Heart left ventricle (tissue), 13 donors: ENCODE measurements around the gene LRRC27.

Experiments used
- CTCF ChIP-seq, 12 donors: fragments of 200-600 bp; sonication (generic) in 4 of 12; IDR thresholded peaks; one replicate each; pipeline versions ENCODE4 v1.5.0 to v1.8.0; 2018 to 2022; ENCODE audit warnings: antibody characterized with exemption in 12 of 12, mild to moderate bottlenecking in 5 of 12
- POLR2A ChIP-seq, 2 donors: fragments of 450-650 bp; IDR thresholded peaks; one replicate each; pipeline ENCODE4 v1.6.1; 2017; ENCODE audit warnings: antibody characterized with exemption in 2 of 2, mild to moderate bottlenecking in 2 of 2, moderate library complexity in 2 of 2
- donor health status: ischemic (EF 13 %, LVEDD 7.1; RV severe dilation, severe dysfunction).
- donor health status: DM: no; HTN: yes; CAD: no.
- donor health status: DM: no; HTN: no; CAD: no.
- donor health status: ischemic (EF 25% LVEDD 6.9; RV normal size, moderate dysfunction).
- donor health status: ischemic (EF 25% LVEDD 5.7; RV mildly dilated, moderate dysfunction).
- donor health status: ischemic (EF 35%, LVEDD 5.7; RV mildly dilated, moderate dysfunction).
- donor health status: nonischemic (EF 11% LVEDD 7.7; RV severe dilation, severe dysfunction).
- donor health status: DM: yes; HTN: yes; CAD: no.
- donor health status: PGD.
- donor health status: ischemic (EF 29% LVEDD 5.4; RV normal size, mild dysfunction).
- donor health status: nonischemic (EF 23%, LVEDD 6.1; RV moderate dilation, normal function).

GRCh38 chr10:132374176-132374575, 42.2 kb downstream of the LRRC27 start:
- TF ChIP-seq CTCF (IDR thresholded peaks at IDR 0.05) (no peak), POLR2A (IDR thresholded peaks at IDR 0.05) (no peak)
